Endometrial microvascular endothelial cells (primary cell): ENCODE results near the gene PGA5. TPM values are rescaled to one million over a fixed set of nuclear protein-coding genes. Genes with fewer than 3 reads are reported as not detected.
"Not testable (repeated sequence)": the region's sequence is repeated elsewhere in the genome, so short reads cannot be mapped to it uniquely, and the experiment has no call there.

Source experiments
- in situ Hi-C: cut with HindIII; loops from 2 replicates; pipeline ENCODE4 v1.10.0; 2017; ENCODE audit warnings: low sequenced_read_pairs, low pct_unique_long_range_greater_than_20kb; ENCODE audit errors: inconsistent ontology term
- total RNA-seq: library from RNA; depleted of rRNA; stranded (reverse); fragments of >200 nt; gene quantifications from one replicate; pipeline ENCODE4 v1.2.3, GENCODE V29; 2015; ENCODE audit errors: inconsistent ontology term

Gene PGA5
- total RNA-seq, 1 donor from 2014 or later, result not detected

GRCh38 chr11:61222047-61222446 is 18.9 kb upstream of the PGA5 start, which contains the start of gene PGA4:
PGA4 (plus strand) TSS chr11:61222347; CDS start chr11:61222401, 54 bp downstream.
- in situ Hi-C loops, result not testable (repeated sequence)

DNA sequence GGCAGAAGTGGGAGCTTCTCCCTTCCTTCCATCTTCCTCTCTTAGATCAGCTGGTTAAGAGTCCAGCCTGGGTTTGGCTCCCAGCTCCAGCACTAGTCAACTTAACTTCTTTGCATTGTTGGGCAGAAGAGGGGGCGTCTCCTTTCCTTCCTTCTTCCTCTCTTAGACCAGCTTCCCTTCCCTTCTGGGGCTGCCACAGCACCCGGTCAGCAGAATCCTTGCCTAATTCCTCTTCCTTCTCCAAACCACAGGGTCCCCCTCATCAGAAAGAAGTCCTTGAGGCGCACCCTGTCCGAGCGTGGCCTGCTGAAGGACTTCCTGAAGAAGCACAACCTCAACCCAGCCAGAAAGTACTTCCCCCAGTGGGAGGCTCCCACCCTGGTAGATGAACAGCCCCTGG is 18.3 kb upstream of the PGA5 start:
- in situ Hi-C loops, result not testable (repeated sequence)

DNA sequence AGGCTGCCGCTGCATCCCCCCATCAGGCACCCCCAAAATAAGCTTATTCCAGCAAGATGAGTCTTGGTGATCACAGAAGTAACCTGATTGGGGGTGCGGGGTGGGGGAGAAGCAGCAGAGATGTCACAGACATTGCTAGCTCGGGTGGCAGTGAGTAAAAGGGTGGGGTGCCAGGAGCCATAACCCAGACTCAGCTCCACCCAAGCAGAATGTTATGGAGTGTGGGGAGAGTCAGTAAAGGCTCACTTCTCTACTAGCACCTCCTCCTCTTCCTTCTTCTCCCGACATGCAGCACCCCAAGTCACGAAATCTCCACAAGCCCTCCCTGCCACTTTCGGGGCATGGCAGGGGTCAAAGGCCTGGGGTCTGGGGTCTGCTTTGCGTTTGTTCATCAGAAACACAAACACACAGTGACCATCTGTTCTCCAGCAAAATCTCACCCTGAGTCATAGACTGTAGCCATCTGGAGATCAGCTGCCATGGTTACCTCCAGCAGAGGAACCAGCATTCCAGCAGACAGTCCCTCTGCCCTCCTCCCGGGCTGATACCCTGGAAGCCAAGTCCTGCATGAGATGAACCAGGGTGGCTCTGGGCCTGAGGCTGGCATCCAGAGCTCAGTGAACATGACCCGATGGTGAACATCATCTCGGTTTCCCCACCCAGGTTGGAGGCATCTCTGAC is 14.4 kb upstream of the PGA5 start:
- in situ Hi-C loops, result not testable (repeated sequence)

DNA sequence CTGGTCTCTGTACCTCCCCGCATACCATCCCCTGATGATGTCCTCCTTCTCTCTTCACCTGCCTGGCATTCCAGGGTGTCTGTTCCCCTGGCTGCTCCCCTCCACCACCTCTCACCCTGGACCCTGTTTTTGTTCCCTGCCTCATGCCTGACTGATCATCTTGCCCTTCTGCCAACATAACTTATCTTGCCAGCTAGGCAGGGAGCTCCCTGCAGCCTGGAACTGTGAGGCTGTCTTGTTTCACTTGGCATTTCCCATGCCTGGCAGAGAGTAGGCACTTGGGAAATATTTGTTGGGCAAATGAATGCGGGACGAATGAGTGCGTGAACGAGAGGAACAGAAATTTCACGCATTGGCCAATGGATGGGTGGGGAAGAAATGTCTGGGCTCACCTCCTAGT is 11.5 kb upstream of the PGA5 start:
- in situ Hi-C loops, result not testable (repeated sequence)

GRCh38 chr11:61231033-61231432 is 9.9 kb upstream of the PGA5 start:
- in situ Hi-C loops, result not testable (repeated sequence)

DNA sequence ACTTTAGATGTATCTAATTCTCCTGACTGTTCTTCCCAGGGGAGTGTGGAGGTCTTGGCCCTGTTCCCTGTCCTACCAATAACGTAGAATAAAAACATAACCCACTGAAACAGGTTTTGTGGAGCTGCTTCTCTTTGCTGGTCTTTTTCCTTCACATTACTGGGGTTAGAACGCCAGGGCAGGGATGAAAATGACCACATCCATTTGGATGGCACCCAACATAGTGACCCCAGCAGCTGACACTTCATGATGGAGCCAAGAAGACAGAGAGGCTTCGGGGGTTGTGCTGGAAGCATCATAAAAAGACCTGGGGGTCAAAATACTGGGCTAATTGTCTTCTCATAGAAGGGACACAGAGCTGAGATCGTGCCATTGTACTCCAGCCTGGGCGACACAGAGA is 9.4 kb upstream of the PGA5 start:
- in situ Hi-C loops, result not testable (repeated sequence)

- in situ Hi-C loops, result not testable (repeated sequence)
Observed at GRCh38 chr11:61232548-61233145, 8.3 kb upstream of the PGA5 start.

- in situ Hi-C loops, result not testable (repeated sequence)
Observed at GRCh38 chr11:61237130-61237529, 3.8 kb upstream of the PGA5 start.

DNA sequence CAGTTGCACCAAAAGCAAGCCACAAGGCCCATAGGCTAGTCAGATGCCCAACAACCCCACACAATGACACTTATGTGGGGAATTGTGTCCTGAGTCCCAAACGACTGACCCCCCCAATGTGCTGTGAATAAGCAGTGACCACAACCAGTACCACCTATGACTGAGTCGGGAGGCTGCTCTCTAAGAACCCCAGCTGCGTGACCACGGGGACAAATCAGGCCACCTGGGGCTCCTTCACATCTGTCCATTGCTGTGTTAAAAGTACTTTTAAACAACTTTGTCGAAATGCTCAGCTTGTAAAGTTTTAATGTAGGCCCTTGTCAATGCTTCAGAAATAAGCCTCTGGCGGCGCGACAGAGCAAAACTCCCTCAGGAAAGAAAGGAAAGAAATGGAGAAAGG is 687 bp upstream of the PGA5 start:
- in situ Hi-C loops, result not testable (repeated sequence)

DNA sequence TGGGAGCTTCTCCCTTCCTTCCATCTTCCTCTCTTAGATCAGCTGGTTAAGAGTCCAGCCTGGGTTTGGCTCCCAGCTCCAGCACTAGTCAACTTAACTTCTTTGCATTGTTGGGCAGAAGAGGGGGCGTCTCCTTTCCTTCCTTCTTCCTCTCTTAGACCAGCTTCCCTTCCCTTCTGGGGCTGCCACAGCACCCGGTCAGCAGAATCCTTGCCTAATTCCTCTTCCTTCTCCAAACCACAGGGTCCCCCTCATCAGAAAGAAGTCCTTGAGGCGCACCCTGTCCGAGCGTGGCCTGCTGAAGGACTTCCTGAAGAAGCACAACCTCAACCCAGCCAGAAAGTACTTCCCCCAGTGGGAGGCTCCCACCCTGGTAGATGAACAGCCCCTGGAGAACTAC is 551 bp downstream of the PGA5 start:
- in situ Hi-C loops, result not testable (repeated sequence)

DNA sequence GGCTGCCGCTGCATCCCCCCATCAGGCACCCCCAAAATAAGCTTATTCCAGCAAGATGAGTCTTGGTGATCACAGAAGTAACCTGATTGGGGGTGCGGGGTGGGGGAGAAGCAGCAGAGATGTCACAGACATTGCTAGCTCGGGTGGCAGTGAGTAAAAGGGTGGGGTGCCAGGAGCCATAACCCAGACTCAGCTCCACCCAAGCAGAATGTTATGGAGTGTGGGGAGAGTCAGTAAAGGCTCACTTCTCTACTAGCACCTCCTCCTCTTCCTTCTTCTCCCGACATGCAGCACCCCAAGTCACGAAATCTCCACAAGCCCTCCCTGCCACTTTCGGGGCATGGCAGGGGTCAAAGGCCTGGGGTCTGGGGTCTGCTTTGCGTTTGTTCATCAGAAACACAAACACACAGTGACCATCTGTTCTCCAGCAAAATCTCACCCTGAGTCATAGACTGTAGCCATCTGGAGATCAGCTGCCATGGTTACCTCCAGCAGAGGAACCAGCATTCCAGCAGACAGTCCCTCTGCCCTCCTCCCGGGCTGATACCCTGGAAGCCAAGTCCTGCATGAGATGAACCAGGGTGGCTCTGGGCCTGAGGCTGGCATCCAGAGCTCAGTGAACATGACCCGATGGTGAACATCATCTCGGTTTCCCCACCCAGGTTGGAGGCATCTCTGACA is 4.4 kb downstream of the PGA5 start:
- in situ Hi-C loops, result not testable (repeated sequence)

- in situ Hi-C loops, result not testable (repeated sequence)
Observed at GRCh38 chr11:61248071-61248470, 7.1 kb downstream of the PGA5 start.

DNA sequence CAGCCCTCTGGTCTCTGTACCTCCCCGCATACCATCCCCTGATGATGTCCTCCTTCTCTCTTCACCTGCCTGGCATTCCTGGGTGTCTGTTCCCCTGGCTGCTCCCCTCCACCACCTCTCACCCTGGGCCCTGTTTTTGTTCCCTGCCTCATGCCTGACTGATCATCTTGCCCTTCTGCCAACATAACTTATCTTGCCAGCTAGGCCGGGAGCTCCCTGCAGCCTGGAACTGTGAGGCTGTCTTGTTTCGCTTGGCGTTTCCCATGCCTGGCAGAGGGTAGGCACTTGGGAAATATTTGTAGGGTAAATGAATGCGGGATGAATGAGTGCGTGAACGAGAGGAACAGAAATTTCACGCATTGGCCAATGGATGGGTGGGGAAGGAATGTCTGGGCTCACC is 8.2 kb downstream of the PGA5 start:
- in situ Hi-C loops, result not testable (repeated sequence)

- in situ Hi-C loops, result not testable (repeated sequence)
Observed at GRCh38 chr11:61250796-61251765, 10.1 kb downstream of the PGA5 start.

DNA sequence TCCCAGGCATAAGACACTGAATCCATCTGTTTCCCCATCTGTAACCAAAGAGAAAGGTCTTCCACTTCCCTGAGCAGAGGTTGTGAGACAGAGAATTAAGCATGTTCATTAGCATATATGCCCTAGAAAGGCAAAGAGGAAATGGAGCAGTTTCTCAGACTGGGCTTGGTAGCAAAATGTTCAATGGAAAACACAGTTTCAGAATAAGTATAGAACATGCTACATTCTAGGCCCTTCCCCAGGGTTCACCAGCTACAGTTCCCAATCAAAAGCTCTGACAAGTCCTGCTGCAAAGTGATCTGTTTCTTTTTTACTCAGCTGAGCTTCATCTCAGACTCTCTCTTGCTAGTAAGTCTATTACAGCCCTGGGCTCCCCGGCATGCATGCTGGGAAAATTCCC is 11.4 kb downstream of the PGA5 start:
- in situ Hi-C loops, result not testable (repeated sequence)

DNA sequence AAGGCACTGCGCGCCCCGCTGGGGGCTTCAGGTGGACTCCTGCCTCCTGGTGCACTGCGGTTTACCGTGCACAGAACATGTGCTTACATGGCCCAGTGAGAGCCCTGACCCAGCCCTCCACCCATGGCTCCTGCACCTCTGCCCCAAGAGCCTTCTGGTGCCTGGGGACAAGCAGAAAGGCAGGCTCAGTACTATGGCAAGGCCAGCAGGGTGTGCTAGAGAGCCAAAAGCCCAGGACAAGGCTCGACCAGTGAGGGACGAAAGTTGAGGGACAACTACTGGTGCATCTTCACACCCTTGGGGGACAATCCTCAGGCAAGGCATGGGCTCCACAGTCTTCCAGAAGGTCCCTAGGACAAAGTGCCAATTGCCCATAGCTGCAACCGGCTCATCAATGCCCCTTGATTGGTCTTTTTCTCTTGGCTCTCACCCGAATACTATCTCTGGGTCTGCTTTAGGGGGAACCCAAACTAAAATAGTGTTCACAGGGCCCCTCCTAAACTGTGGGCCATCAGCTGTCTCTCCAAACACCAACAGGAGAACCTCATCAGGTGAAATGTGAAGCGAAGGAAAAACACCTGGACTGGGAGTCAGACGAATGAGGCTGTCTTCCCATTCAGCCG is 13.5 kb downstream of the PGA5 start:
- in situ Hi-C loops, result no loop called here

DNA sequence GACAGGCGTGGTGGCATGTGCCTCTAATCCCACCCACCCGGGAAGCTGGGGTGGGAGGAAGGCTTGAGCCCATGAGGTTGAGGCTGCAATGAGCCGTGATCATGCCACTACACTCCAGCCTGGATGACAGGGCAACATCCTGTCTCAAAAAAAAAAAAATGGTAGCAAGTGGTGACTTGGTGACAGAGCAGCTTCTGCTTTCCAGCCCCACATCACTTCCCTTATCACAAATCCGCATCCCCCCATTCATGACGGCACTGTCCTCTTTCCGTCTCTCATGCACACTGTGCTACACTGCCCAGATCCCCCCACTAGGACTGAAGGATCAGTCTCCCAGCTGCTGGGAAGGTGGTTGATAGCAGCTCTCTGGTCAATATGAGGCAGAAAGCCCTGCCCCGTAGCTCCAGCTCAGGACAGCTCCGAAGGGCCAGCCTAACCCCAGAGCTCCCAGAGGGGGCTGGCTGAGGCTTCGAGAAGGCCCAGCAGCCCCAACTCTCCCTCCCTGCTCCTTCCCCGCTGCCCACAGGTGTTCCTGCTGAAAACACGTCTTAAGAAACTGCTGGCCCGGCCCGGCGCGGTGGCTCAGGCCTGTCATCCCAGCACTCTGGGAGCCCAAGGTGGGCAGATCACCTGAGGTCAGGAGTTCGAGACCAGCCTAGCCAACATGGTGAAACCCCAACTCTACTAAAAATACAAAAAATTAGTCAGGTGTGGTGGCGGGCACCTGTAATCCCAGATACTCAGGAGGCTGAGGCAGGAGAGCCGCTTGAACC is 15.9 kb downstream of the PGA5 start:
- in situ Hi-C loops, result no loop called here

DNA sequence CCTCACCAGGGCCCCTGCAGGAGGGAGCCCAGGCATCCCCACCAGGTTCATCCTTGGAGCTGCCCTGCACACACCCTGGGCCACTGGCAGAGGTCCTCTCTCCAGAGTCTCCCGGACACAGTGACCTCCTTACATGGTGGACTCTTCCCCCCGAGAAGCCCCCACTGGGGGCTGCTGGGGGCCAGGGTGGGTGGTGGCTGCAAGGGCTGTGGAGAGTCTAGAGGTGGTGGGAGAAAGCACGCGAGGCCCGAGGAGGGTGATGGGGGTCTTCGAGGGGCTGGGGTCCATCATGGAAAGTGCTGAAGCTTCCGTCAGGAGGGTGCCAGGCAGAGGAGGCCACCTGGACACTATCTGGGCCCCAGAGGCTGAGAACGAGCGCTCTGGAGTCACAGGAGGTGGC is 17.6 kb downstream of the PGA5 start:
- in situ Hi-C loops, result no loop called here
